Caco-2 (cell line): ENCODE measurements around the gene FAAP100. TPM values are rescaled to one million over a fixed set of nuclear protein-coding genes. Genes with fewer than 3 reads are reported as not detected.

ENCODE experiments used
- BruUV-seq: library from RNA; stranded (reverse); fragments of 400-500 nt; replicated peaks from 2 replicates; lab custom pipeline; 2021; lab: Mats Ljungman, UMichigan
- CTCF ChIA-PET: fragments of 300-600 bp; sonication (Branson Sonifier 250); formaldehyde crosslinking; loops from one replicate; lab custom pipeline; 2022; ENCODE audit warnings: antibody characterized with exemption; lab: Charles Lee
- POLR2A ChIA-PET: fragments of 300-600 bp; sonication (Branson Sonifier 250); formaldehyde crosslinking; loops from one replicate; lab custom pipeline; 2022; ENCODE audit warnings: antibody characterized with exemption; lab: Charles Lee
- DNase-seq, 2 experiments: peaks; one replicate each; pipeline versions ENCODE4 v3.0.0 to v3.0.0-alpha.2; 2020 to 2022
- H3K27me3 ChIP-seq: replicated peaks from 2 replicates; pipeline ENCODE4 v1.6.0; 2011; ENCODE audit warnings: low read length; ENCODE audit not compliant: control insufficient read depth, insufficient read depth
- H3K36me3 ChIP-seq: 2 replicates; pipeline ENCODE4 v1.5.1; 2011; ENCODE audit warnings: low read length; ENCODE audit not compliant: control insufficient read depth, insufficient read depth
- H3K4me1 ChIP-seq: fragments of 250-450 bp; sonication (Bioruptor Pico); 2 replicates; pipeline ENCODE4 v1.5.1; 2020; ENCODE audit warnings: mild to moderate bottlenecking
- H3K4me3 ChIP-seq: 2 replicates; pipeline ENCODE4 v1.5.1; 2011; ENCODE audit warnings: low read depth, mild to moderate bottlenecking, control low read depth, low read length
- H3K9me3 ChIP-seq: fragments of 250-450 bp; sonication (Bioruptor Pico); 2 replicates; pipeline ENCODE4 v1.5.1; 2020; ENCODE audit warnings: mild to moderate bottlenecking, moderate library complexity
- H3K27ac Mint-ChIP-seq: one replicate; pipeline ENCODE4 v1.8.0; 2022; ENCODE audit warnings: mixed read lengths; ENCODE audit not compliant: unreplicated experiment
- H3K27me3 Mint-ChIP-seq: one replicate; pipeline ENCODE4 v1.8.0; 2022; ENCODE audit warnings: mixed read lengths; ENCODE audit not compliant: insufficient read depth, unreplicated experiment
- H3K36me3 Mint-ChIP-seq: one replicate; pipeline ENCODE4 v1.8.0; 2022; ENCODE audit warnings: mild to moderate bottlenecking, mixed read lengths; ENCODE audit not compliant: insufficient read depth, unreplicated experiment
- H3K4me1 Mint-ChIP-seq: one replicate; pipeline ENCODE4 v1.8.0; 2022; ENCODE audit warnings: low read depth, mixed read lengths; ENCODE audit not compliant: unreplicated experiment
- H3K4me3 Mint-ChIP-seq: one replicate; pipeline ENCODE4 v1.8.0; 2022; ENCODE audit warnings: mild to moderate bottlenecking, moderate library complexity, mixed read lengths; ENCODE audit not compliant: unreplicated experiment
- H3K9me3 Mint-ChIP-seq: one replicate; pipeline ENCODE4 v1.8.0; 2022; ENCODE audit warnings: mixed read lengths; ENCODE audit not compliant: unreplicated experiment
- intact Hi-C: fragments of 100-400 bp; cut with micrococcal nuclease; formaldehyde crosslinking; loops from one replicate; pipeline ENCODE4 v1.10.0; 2022; ENCODE audit not compliant: unreplicated experiment
- total RNA-seq: library from RNA; stranded (reverse); gene quantifications from 2 replicates; pipeline ENCODE4 v1.2.3, GENCODE V29; 2022
- TF ChIP-seq, protein P1 (sequence below), 2 experiments: fragments of 200-600 bp in 1 of 2; IDR thresholded peaks; 1 replicate in 1 of 2; 2 replicates in 1 of 2; pipeline versions ENCODE4 v1.5.1 to v1.8.0; 2011 to 2022; ENCODE audit warnings: antibody characterized with exemption in 1 of 2, control low read depth in 1 of 2, inconsistent platforms in 1 of 2, low read depth in 1 of 2, low read length in 1 of 2, mild to moderate bottlenecking in 1 of 2, moderate library complexity in 1 of 2; ENCODE audit not compliant: insufficient read depth in 1 of 2, severe bottlenecking in 1 of 2, unreplicated experiment in 1 of 2

Gene FAAP100
- total RNA-seq, 1 experiment from 2014 or later: 38.5 TPM

DNA sequence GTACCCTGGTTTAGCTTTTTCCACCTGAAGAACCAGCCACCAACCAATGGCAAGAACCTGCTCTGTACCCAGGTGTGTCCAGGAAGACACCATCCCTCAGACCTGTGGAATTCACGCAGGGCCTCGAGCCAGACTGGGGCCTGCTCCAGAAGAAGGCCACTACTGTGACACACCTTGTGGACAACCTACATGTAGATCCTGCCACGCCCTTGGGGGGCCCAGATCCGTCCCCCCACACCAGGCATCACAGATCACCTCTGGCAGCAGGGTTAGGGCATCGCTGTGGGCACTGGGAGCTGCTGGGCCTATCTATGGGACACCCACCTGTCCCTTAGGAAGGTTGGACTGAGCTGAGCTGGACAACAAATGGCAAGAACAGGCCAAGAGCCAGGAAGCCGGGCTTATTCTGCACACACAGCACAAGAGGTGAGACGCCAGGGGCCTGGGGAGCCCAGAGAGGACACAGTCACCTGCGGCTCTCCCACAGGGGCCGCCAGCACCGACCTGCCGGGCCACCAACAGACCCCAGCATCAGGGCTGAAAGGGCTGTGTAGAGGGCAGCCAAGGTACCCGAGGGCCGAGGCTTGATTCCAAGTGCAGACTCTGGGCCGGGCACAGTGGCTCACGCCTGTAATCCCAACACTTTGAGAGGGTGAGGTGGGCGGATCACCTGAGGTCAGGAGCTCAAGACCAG is 7.7 kb downstream of the FAAP100 start:
- H3K9me3 Mint-ChIP-seq: no peaks in the 10 kb centered on the region
- H3K36me3 ChIP-seq: peaks cover 1% of the 10 kb centered on the region
- no peaks in the 10 kb centered on the region for H3K4me1 Mint-ChIP-seq
- H3K27me3 Mint-ChIP-seq: no peaks in the 10 kb centered on the region
- DNase-seq: no peak
- TF ChIP-seq, protein P1, sequence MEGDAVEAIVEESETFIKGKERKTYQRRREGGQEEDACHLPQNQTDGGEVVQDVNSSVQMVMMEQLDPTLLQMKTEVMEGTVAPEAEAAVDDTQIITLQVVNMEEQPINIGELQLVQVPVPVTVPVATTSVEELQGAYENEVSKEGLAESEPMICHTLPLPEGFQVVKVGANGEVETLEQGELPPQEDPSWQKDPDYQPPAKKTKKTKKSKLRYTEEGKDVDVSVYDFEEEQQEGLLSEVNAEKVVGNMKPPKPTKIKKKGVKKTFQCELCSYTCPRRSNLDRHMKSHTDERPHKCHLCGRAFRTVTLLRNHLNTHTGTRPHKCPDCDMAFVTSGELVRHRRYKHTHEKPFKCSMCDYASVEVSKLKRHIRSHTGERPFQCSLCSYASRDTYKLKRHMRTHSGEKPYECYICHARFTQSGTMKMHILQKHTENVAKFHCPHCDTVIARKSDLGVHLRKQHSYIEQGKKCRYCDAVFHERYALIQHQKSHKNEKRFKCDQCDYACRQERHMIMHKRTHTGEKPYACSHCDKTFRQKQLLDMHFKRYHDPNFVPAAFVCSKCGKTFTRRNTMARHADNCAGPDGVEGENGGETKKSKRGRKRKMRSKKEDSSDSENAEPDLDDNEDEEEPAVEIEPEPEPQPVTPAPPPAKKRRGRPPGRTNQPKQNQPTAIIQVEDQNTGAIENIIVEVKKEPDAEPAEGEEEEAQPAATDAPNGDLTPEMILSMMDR (IDR thresholded peaks at IDR 0.05; ENCODE audit: insufficient read depth in 1 of 2, low read depth in 1 of 2, low read length in 1 of 2, severe bottlenecking in 1 of 2, unreplicated experiment in 1 of 2): no peak
- no peaks in the 10 kb centered on the region for H3K27me3 ChIP-seq
- H3K4me1 ChIP-seq: no peaks in the 10 kb centered on the region
- H3K27ac Mint-ChIP-seq: no peak overlapping the region
- intact Hi-C loops: no loop called here
- H3K36me3 Mint-ChIP-seq: peaks cover 44% of the 10 kb centered on the region
- ChIA-PET POLR2A (no interaction called here), CTCF (interaction anchor here (0.6 kb wide), 1 partner anchor 134 kb away, joined by 5 read pairs; no protein-coding TSS in a partner anchor)
- BruUV-seq: no TSS peak
- H3K4me3 ChIP-seq: no peak overlapping the region
- H3K9me3 ChIP-seq: no peaks in the 10 kb centered on the region
- no peak overlapping the region for H3K4me3 Mint-ChIP-seq

DNA sequence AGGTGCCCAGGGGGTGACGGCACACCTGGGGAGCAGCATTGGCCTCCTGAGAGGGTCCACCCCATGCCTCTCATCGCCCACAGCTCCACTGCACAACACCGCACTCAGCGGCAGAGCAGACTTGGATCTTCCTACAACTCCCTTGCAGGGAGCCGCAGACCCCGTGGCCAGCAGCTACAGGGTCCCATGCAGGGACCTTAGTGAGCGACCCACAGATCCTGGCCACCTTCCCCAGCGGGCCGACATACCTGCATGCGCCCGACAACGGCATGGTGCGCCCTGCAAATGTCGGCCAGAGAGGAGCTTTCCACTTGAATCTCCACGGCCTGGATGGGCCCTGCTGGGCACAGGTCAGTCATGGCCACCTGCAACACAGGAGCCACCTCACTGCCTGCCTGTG is 8.4 kb downstream of the FAAP100 start:
- no peak for DNase-seq
- CTCF ChIA-PET: no interaction called here
- Histone ChIP-seq H3K27me3 (no peaks in the 10 kb centered on the region), H3K36me3 (peaks cover 1% of the 10 kb centered on the region), H3K9me3 (no peaks in the 10 kb centered on the region), H3K4me1 (no peaks in the 10 kb centered on the region), H3K4me3 (no peak overlapping the region)
- H3K36me3 Mint-ChIP-seq: peaks cover 38% of the 10 kb centered on the region
- no peak overlapping the region for H3K27ac Mint-ChIP-seq
- POLR2A ChIA-PET: interaction anchor here (0.9 kb wide), 1 partner anchor 9 kb away, joined by 4 read pairs; the partner anchor contains the start of gene FAAP100
- intact Hi-C loops: no loop called here
- no peak overlapping the region for H3K4me3 Mint-ChIP-seq
- TF ChIP-seq, protein P1 (IDR thresholded peaks at IDR 0.05; ENCODE audit: insufficient read depth in 1 of 2, low read depth in 1 of 2, low read length in 1 of 2, severe bottlenecking in 1 of 2, unreplicated experiment in 1 of 2): no peak
- H3K4me1 Mint-ChIP-seq: no peaks in the 10 kb centered on the region
- no TSS peak for BruUV-seq
- no peaks in the 10 kb centered on the region for H3K27me3 Mint-ChIP-seq
- no peaks in the 10 kb centered on the region for H3K9me3 Mint-ChIP-seq

DNA sequence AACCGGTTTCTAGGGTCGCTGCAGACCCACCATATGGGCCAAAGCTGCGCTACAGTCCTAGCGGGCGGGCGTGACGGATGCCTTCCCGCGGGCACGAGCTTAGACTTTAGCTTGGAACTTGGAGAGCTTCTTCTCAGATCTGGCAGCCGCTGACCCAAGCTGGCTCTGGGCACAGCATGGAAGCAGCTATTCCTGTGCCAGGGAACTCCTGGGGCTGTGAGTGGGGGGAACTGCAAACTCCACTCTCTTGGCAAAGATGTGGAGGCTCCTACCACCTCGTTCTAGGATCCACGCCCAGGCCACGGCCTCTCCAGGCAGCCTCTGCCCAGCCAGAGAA is 8.8 kb downstream of the FAAP100 start:
- CTCF ChIA-PET: interaction anchor here (0.6 kb wide), 1 partner anchor 131 kb away, joined by 5 read pairs; no protein-coding TSS in a partner anchor
- H3K4me3 ChIP-seq: no peak overlapping the region
- peaks cover 34% of the 10 kb centered on the region for H3K36me3 Mint-ChIP-seq
- H3K27ac Mint-ChIP-seq: no peak overlapping the region
- no peak for DNase-seq
- H3K4me3 Mint-ChIP-seq: no peak overlapping the region
- no TSS peak for BruUV-seq
- no peaks in the 10 kb centered on the region for H3K9me3 Mint-ChIP-seq
- peaks cover 1% of the 10 kb centered on the region for H3K36me3 ChIP-seq
- intact Hi-C loops: no loop called here
- TF ChIP-seq, protein P1 (IDR thresholded peaks at IDR 0.05; ENCODE audit: insufficient read depth in 1 of 2, low read depth in 1 of 2, low read length in 1 of 2, severe bottlenecking in 1 of 2, unreplicated experiment in 1 of 2): no peak
- no peaks in the 10 kb centered on the region for H3K9me3 ChIP-seq
- H3K27me3 ChIP-seq: no peaks in the 10 kb centered on the region
- H3K4me1 ChIP-seq: no peaks in the 10 kb centered on the region
- POLR2A ChIA-PET: interaction anchor here (0.9 kb wide), 1 partner anchor 9 kb away, joined by 4 read pairs; the partner anchor contains the start of gene FAAP100
- no peaks in the 10 kb centered on the region for H3K4me1 Mint-ChIP-seq
- no peaks in the 10 kb centered on the region for H3K27me3 Mint-ChIP-seq
